SHP77 (cell line): ENCODE data around the gene PCK2.

Experiments
- DNase-seq, 2 experiments: peaks; one replicate each; lab custom pipeline; 2025; lab: John Stamatoyannopoulos, UW

PCK2 gene

DNA sequence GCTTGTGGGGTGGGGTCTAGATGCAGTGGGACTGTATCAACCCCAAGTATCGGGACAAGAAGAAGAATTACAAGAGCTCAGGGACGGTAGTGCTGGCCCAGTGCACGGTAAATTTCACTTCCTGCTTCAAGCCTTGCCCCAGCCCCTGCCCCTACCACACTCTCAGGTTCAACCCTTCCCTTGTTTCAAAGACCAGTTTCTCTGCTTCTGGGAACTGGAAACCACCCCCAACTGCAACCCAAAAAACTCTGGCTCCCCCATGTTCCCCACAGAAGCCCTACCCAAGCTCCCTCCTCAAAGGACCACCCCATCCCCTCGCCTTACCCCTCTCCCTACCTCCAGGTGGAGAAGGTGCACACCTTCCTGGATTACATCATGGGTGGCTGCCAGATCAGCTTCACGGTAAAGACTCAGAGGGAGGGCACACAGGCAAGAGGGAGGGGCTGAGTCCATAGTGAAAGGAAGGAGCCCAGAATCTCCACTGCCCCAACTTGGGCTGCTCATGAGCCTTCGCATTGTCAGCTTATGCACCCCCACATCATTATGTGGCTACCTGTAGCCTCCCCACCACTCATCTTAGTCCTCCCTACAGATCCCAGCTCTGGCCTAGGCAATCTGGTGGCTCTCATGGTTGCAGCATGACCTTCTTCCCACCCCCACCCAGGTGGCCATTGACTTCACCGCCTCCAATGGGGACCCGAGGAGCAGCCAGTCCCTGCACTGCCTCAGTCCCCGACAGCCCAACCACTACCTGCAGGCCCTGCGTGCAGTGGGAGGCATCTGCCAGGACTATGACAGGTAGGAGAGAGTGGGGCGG lies 18.4 kb upstream of the PCK2 start:
- DNase-seq: no peak

DNA sequence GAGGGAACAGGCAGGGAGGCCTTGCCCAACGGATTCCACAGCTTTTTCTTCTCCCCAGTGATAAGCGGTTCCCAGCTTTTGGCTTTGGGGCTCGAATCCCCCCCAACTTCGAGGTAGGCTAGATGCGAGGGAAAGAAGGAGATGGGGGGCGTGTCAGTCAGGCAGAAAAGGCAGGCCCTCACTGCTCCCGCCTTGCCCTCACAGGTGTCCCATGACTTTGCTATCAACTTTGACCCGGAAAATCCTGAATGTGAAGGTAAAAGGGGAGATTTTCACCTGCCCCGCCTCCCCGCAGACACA lies 17.9 kb upstream of the PCK2 start:
- DNase-seq: no peak

DNA sequence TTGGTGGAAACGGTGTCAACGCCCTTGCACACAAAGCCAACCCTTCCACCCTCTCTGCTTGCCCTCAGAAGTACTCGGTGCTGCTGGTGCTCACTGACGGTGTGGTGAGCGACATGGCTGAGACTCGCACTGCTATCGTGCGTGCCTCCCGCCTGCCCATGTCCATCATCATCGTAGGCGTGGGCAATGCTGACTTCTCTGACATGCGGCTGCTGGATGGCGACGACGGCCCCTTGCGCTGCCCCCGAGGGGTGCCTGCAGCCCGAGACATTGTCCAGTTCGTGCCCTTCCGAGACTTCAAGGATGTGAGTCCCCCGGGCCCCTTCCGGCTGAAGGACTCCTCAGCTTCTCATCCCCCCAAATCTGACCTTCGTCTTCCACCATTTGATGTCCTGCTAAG lies 17.0 kb upstream of the PCK2 start:
- DNase-seq: no peak

DNA sequence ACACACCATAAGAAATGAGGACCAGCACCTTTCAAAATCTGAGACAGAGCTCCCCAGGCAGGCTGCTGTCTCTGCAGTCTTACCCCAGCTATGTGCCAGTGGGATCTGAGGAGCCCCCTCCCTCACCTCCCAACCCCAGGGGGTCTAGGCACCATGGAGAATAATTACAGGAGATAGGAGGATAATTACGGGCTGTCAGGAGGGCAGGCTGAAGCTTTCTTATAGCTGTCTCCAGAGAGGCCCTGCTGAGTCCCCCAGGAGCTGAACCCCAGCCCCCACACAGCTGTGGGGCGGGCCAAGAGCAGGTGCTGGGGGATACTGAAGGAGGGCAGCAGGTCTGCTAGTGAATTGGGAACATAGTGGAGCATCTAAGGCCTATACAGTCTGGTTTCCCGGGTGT lies 16.0 kb upstream of the PCK2 start:
- DNase-seq: no peak

DNA sequence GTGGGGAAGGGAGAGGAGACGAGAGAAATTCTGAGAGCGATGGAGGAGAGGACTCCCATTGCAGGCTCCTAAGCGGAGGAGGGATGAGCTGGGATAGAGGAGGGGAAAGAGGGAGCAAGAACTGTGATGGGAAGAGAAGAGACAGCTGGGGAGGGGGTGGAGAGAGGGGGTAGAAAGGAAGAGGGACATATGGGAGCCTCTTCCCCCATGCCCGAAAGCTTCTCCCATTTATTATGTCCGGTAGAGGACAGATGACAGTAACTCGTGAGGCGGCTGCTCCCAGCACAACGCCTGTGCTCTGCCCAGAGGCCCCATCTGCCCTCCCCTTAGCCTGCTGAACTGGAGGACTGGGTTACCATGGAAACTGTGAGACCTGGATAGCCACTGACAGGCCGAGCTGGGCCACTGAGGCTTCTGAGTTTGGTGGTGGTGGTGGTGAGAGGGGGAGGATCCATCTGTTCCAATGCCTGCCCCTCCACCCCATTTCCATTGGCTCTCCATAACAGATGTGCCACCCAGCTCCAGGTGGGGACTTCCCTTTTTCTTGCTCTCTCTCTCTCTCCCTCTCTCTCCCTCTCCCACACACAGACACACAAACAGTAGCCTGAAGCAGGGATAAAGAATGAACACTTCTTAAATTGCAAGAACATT lies 14.5 kb upstream of the PCK2 start:
- peak; percentile 63 to 67 for DNase-seq

DNA sequence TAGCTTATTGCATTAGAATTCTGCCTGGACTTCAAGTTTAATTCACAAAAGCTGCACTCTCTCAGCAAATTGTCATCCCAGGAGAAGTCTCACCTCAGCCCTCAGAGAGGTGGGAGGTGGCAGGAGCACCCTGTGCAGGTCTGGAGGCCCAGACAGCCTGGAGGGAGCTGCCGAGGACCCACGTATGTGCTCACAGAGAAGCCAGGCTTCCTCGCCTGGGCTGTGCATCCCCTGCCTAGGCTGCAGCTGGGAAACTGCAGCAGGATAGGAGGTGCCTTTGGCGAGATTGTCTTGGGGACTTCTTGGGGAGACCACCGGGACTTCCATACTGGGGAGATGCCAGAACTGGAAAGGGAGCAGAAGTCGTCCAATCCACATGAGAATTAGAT lies 14.0 kb upstream of the PCK2 start:
- DNase-seq: no peak

DNA sequence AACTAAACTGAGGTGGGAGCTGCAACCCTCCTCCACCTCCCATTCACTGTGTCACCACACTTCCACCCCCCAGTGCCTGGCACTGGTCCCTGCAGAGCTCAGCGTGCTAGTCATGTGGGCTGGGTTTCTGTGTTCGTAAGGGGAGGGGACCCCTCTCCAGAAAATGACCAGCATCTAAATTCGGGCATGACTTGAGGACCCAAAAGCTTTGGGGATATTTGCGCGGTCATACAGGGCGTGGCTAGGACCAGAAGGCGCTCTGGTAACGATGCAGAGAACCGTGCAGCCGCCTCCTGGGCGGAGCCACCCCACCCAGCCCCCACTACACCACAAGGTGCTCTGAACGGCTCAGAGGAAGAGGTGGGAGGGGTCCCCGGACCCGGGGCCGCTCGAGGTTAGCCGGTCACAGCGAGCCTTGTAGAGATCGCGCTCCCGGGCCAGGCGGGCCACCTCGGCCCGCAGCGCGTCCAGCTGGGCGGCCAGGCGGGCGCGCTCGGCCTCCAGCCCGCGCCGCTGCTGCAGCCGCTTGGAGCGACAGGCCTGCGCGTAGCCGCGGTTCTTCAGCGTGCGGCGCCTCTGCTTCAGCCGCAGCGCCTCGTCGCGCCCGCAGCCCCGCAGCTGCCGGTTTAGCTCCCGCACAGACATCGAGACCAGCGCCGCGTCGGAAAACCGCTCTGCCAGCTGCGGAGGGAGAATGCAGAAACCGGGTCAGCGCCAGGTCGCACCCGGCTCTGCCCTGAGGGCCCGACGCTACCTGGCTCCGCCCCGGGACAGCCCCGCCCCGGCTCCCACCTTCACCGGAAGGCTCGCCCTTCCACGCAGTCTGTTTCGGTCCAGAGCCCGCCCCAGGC lies 13.0 kb upstream of the PCK2 start:
- peak; percentile 56 to 60 for DNase-seq

DNA sequence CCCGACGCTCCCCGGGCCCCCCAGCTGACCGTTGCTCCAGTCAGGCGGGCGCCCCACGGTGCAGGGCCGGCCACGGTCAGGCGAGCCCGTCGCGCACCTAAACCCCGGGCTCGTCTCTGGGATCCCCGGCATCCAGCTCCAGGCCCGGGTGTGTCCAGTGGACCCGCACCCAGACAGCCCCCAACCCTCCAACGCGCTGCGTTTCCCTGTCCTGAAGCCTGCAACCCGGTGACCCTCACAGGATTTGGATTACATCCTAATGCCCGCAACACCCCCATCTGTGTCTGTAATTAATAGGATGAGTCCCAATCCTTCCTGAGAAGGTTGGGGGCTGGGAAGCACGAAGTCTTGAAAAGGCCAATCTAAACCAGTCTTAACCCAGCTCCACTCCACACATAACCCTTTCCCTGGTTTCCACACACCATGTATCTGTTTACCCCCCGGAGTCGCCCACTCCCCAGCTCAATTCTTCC lies 12.3 kb upstream of the PCK2 start:
- DNase-seq: no peak

DNA sequence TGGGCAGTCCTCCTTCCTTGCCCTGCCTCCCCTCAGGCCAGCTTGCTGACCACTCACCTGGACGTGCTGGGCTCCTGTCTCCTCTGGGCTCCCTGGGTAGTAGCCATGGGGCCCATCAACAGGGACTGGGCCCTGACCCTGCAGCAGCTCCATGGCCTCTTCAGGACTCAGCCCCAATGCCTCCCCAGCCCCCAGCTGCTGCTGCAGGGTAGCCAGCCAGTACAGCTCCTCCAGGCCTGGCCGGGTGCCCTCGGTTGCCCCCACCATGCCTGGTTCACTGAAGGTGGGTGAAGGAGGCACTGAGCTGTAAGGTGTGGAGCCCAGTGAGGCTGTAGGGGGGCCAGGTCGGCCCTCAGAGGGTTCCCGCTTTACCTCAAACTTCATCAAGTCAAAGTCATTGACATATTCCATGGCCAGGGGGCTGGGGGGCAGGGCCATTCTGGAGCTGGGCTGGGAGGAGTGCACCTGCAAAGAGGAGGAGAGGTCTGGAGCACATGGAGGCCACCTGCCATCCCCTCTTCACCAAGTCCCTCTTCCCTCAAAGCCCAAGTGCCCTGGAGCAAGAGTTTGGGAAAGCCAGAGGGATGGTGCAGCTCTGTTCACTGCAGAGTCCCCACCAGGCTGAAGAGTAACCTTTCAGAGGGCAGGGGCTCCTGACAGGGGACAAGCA lies 11.6 kb upstream of the PCK2 start:
- DNase-seq: no peak

DNA sequence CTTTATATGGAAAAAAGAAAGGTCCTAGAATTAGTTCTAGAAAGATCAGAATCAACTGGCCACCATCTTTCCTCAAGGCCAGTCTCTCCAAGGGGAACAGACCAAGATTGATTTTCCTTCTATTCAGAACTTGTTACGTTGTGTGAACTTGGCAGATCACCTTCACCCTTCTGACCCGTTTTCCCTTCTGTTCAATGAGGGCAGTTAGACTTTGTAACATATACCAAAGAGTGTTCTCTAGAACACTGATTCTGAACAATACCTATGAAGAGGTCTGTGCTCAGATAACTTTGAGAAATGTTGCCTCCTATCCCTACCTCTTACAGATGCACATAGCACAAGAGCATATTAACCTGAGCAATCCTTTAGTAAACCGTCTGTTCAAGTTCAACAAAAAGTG lies 10.6 kb upstream of the PCK2 start:
- no peak for DNase-seq

DNA sequence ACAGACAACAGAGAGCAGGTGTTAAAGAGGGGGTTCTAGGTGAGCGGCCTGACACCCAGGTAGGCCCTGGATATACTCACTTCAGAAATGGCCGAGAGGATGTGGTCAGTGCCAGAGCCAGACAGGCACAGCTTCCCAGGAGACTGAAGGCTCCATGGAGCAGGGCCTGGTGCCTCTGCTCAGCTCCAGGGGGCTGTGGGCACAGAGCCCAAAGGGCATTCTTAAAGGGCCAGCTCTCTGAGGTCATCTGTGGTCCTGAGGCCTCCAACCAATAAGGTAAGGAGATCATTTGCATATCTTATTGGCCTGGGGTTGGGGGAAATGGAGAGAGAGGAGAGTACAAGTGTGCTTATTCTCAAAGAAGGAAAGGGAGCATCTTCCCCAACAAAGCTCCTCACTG lies 9.7 kb upstream of the PCK2 start:
- DNase-seq: no peak

DNA sequence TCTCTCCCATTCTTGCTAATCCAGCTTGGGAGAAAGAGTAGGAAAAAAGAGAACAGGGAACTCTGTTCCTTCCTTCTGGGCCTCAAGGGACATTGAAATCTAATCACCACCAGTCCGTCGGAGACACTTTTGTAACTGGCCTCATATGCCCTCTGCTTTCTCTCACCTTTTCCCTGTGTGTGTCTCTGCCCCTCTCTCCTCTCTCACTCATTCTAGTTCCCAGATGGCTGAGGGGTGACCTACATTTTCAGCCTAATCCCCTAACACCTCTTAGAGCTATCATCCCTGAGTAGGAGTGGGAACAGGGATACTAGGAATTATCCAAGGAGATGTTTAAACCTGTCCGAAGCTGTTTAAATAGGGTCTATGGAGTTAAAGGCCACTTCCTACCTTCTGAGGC lies 8.9 kb upstream of the PCK2 start:
- no peak for DNase-seq

DNA sequence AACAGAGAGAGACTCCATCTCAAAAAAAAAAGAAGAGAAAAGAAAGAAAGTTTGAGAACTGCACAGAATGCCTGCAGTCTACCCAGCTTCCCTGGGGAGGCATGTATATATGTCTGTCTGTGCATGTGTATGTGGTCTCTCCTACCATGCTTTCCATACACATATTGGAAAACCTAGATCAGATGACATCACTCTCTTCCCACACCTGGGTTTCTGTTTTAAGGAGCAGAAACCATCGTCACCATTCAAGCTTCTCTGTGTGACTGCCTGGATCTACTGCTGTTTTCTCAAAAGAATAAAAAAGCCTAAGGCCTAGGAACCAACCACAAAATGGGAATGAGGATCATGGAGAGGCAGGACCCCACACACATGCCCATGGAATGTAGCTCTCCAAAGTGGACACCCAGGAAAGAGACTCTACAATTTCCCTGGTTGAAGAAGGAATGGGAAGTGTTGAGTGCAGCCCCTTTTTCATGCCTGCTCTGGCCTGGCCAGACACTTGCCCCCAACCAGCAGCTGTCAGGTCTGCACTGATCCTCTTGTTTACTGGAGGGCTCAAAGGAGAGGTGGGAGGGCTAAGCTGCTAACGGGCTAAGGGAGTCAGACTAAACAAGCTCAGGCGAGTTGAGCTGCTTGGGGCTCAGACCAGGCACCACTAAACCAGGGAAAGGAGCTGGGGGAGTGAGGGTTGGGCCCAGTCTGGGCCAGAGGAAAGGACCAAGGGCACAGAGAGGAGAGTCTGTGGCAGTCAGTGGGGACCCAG lies 7.7 kb upstream of the PCK2 start:
- no peak for DNase-seq

DNA sequence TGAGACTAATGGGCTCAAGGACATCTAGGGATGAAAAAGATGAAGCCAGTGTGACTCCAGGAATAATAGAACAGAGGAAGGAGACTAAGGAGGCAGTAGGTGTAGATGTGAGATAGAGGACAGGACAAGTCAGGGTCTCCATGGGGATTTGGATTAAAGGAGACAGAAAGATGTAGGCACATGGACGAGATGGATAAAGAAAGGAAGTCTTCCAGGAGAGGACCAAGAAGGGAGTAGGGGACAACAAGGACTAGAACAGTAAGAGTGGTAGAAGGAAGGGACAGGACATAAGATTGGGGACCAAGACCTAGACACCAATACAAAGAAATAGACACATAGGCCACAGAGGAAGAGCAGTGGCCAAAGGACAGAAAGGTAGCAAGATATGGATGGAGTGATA lies 7.1 kb upstream of the PCK2 start:
- no peak for DNase-seq

DNA sequence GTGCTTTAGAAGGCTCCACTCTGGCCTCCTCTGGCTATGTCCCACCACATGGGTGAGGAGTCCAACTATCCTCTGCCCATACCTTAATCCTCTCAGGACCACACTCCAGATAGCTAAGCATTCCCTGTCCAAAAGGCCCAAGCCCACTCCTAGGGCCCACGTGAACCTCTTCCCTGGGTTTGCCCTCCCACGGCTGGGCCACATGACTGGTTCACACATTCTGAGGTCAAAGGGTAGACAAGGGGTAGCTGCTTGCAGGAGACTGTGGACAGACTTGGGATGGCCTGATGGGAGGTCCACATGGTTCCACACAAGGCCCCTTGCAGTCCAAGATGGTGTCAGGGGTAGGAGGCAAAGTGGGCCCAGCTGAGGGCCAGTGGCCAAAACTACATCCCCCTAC lies 6.0 kb upstream of the PCK2 start:
- no peak for DNase-seq

DNA sequence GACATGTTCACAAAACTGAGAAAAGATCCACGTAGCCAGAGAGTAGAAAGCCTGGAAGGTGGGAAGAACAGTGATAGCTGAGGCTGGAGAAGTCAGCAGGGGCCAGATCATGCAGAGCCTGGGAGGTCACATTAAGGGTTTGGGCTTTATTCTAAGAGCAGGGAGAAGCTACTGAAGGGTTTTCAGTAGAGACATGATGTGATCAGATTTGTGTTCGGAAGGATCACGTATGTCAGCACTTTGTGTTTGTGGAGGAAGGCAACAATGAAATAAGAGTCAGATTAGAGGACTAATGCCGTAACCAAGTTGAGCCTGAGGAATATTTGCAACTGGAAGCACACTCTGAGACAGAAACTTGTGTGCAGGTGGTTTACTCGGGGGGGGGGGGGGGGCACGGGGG lies 4.2 kb upstream of the PCK2 start:
- DNase-seq: no peak

DNA sequence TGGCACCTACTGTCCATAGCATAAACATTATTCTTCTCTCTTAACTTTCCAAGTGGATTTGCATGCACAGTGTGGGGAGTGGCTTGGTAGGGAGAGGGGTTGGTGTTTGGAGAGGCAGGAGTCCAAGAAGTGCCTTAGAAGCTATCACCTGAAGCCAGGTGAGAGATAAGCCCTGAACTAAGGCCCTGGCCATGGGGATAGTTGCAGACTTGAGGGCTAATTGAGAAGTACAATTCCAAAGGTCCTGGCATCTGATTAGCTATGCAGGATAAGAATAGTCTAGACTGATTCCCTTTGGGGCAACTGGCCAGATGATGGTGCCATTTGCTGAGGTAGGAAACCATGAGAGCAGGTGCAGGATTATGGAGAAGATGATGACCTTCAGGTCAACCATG lies 2.0 kb upstream of the PCK2 start:
- no peak for DNase-seq

DNA sequence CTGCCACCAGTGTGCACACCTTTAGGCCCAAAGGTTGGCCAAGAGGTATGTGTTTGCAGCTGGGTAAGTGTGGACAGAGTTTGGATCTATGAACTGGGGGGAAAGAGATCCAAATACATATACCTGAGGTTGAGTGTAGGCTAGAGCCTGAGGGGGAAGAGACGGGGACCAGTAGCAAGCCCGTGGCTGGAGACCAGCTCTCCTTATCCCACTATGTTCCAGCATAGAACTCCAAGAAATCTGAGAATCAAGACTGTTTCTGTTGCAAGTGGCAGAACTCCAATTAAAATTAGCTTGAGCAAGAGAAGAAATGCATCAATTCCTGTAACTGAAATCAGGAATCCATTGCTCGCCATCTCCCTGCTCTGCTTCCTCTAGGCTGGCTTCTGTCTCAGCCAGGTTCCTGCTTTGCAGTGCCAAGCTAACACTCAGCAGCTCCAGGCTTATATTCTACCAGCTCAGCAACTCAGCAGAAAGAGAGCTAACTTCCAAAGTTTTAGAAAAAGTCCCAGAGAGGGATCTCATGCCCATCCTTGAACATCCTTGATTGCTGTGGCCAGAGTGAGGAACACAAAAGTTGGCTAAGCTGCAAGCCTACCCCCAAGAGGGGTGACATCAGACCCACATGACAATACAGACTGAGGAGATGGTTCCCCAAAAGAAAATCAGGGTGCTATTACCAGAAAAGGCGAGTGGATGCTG lies 1.5 kb upstream of the PCK2 start:
- DNase-seq: no peak

DNA sequence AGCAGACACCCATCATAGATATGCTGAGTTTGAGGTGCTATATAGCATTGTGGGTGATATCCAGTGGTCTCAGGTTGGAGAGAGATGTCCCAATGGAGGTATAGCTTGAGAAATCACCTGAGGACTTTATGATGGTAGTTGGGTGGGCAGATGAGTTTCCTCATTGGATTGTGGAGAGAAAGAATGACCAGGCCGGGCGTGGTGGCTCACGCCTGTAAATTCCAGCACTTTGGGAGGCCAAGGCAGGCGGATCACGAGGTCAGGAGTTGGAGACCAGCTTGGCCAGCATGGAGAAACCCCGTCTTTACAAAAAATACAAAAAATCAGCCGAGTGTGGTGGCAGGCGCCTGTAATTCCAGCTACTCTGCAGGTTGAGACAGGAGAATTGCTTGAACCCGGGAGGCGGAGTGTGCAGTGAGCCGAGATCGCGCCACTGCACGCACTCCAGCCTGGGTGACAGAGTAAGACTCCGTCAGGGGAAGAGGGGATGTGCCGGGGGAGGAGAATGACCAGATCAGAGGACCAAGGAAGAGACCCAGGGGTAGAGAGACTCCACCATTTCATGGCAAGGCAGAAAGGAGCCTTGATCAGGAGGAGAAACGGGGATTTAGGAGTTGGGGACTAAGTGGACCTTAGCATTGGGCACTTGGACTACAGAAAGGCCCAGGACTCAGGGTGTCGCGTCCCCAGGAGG lies 757 bp upstream of the PCK2 start:
- DNase-seq: no peak

DNA sequence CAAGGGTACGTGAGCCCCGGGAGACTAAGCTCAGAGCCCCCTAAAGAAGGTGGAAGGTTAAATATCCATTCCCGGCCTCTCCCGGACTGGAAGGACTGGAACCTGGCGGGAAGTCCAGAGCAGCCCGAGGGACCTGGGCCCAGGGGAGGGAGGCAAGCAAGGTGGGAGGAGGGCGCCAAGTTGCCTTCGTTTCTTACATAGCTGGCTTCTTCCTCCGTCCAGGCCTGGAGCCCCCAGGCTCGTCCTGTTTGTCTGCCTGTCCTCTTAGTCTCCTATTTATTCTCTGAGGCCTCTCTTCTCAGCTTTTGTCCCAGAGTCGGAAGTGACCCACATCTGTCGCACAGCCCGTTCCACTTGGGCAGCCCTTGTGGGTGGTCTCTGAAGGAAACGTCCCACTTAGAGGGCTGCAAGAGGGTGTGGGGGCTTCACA lies 745 bp downstream of the PCK2 start:
- DNase-seq: peak in 1 of 2 experiments; percentile 47
